NCI-H1436 treated with DMSO at 0.1 percent for 48 hours (cell line): Measurements from ENCODE around the gene ARHGAP1.

ENCODE experiments used
- DNase-seq: peaks from one replicate; lab custom pipeline; 2025; lab: John Stamatoyannopoulos, UW

Gene ARHGAP1

DNA sequence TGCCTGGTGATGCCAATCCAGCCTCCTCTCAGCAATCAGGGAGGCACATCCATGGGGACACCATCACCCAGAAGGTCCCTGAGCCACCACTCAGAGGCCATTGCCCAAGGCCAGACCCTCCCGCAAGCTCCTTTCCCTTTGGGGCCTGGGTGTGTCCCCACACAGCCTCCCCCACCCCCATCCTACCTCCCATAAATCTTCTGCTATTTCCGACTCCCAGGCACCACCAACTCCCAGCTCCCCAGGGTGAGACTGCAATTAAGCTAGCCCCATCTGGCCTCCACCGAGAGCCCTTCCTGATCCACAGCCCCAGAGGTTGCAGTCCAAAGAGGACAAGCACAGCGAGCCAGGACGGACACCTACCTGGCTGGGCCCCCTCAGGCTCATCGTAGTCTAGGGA is 6.3 kb downstream of the ARHGAP1 start:
- DNase-seq: no peak

- no peak for DNase-seq
Measured at GRCh38 chr11:46693597-46694012, 6.8 kb downstream of the ARHGAP1 start.

DNA sequence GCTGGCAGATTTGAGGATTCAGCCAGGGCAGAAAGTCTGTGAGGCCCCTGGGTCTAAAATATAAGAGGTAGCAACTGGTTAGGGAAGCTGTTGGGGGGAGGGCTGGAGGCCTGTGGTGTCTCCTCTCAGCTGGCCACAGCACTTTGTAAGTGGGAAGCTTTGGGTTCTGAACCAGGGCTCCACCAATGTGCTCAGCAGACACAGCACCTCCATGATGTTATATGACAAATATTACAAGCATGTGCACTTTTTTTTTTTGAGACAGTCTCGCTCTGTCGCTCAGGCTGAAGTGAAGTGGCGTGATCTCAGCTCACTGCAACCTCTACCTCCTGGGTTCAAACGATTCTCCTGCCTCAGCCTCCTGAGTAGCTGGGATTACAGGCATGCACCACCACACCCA is 8.0 kb downstream of the ARHGAP1 start:
- no peak for DNase-seq

DNA sequence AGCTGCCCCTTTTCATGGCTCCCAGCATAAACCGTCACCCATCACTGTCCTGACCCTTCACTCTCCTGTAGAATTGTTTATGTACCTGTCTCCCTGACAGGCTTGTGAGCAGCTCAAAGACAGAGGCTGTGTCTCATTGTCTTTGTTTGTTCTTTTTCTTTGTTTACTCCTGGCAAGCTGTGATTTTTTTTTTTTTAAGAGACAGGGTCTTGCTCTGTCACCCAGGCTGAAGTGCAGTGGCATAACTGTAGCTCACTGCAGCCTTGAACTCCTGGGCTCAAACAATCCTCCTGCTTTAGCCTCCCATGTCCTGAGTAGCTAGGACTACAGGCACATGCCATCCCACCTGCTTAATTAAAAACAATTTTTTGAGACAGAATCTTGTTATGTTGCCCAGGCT is 9.7 kb downstream of the ARHGAP1 start:
- no peak for DNase-seq

DNA sequence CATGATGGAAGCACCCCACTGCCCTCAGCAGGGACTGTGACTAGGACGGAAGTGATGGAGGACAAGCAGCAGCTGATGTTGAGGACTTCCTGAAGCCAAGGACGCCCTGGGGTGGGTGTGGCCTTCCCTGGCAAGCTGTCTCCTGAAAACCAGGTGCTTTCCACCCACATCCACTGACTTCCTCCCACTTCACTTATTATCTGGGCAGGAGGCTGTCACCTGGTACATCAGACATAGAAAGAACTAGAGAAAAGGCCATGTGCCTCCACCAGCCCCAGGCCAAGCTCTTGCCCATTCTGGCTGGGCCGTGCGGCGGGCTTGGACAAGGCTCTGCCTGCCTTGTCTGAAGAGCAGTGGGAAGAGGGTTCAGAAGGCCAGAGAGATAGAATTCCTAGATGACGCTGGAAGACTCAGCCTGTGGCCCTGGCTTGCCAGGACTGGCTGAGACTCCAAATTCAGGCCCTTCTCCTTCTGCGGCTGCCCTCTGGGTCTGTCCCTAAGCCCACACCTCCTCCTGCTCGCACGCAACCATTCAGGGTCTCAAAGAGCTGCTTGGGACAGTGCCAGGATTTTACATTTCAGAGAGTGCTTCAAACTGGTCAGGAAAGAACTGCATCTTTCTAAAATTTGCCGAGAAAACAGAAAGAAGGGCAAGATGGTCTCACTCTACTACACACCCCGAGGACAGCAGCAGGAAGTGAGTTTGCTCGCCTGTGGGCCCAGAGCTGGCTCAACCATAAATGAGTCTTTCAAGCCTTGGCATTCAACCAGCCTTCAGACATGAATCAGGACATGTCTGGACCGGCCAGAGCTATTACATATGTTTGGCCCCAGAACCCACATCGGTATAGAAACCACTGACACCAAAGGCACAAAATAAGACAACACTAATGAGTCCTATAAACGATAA is 13.3 kb downstream of the ARHGAP1 start:
- DNase-seq: no peak

DNA sequence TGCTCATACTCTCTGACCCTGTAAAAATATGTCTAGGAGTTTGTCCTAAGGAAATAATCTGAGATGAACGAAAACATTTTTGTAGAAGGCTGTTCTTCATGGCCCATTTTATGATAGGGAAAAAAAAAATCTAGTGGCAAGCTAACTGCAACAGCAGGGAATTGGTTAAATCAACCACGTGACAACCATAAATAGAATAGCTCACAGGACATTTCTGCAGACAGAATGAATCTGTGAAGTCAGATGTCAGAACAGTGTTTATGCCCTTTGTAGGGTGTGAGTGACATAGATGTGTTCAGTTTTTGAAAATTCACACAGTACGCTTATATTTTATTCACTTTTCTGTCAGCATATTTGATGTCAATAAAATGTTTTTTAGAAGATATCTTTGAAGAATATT is 16.1 kb downstream of the ARHGAP1 start:
- no peak for DNase-seq

- DNase-seq: no peak
Measured at GRCh38 chr11:46682773-46683752, 17.4 kb downstream of the ARHGAP1 start.

DNA sequence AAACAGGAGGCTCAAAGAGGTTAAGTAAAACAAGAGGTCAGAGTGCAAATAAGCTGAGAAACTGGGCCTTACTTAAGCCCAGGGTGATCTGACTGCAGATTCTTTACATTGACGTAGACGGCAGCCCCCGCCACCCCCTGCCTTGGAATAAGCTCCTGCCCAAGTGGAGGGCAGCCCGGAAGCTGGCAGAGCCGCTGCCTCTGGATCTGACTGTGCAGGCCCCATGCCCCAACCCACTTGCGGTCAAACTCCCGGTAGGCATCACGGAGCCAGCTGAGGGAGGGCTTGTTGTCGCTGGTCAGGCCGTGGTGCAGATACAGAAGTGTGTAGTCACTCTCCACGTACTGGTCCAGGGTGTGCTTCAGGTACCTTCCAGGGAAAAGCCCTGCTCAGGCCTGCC is 18.6 kb downstream of the ARHGAP1 start:
- no peak for DNase-seq

DNA sequence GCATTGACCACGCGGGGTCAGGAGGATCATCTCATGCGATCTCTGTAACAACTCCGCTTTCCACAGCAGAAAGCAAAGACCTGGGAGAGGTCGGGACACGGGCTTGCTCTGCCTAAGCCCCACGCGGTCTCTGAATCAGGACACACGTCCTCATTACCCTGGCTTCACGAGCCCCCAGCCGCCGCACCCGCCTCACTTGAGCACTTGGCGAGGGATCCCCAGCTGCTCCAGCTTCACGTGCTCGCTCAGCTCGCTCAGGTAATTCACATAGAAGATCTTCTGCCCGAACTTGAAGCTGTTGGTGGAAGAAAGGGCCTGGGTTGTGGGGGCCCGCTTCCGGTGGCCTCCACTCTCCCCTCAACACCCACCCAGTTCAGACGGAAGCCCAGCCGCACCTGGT is 19.6 kb downstream of the ARHGAP1 start:
- no peak for DNase-seq

- no peak for DNase-seq
Measured at GRCh38 chr11:46680164-46680760, 20.2 kb downstream of the ARHGAP1 start.

DNA sequence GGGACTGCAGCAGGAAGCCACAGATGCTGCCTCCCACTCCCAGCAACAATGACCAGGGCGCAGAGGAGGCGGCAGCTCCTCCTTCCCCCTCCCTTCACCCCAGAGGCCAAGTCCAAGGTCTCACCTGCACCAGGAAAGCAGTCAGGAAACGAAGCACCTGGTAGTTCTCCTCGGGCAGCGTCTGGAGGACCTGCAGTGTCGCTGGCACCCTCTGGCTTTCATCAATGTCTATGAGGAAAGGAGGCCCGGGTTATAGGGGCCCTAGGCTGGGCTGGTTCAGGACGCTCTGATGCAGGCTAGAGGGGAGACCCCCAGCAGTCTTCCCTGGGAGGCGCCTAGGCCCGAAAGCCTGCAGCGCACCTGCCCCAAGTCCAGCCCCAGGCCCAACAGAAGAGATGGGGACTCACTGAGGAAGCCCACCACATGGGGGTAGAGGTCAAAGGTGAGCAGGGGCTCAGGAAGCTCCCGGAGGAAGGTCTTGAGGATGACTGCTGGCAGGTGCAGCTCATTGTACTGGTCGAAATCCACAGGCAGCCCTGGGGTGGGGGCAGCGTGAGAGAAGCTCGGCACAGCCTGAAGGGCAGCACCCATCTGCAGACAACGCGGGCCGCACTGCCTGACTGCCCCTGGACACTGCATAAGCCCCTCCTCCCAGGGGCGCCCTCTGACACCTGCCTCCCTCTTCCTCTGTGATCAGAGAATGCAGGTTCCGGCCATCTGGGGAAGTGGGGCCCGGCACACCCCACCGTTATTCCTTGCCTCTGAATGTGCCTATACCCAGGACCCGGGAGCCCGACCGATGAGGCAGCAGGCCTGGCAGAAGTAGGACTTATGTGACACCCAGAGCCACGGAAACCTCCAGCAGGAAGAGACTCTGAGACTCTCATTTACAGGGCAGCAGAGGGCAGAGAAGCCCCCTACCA is 20.9 kb downstream of the ARHGAP1 start:
- DNase-seq: no peak

DNA sequence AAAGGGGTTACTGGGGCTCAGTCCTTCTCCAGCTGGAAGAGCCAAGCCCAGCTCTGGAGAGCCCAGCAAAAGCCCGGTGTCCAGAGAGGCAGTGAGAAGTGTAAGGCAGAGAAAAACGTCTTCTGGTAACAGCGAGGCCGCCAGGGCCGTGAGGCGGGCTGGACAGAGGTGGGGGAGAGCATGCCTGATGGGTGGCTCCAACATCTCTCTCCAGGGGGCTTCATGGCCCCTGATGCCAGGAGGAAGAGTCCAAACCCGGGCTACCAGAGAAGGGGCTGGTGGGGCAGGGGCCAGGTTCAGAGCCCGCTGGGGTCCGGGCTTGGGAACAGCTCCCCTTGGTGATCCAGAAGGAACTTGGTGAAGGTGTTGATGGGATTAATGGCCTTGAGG is 21.7 kb downstream of the ARHGAP1 start:
- DNase-seq: no peak

DNA sequence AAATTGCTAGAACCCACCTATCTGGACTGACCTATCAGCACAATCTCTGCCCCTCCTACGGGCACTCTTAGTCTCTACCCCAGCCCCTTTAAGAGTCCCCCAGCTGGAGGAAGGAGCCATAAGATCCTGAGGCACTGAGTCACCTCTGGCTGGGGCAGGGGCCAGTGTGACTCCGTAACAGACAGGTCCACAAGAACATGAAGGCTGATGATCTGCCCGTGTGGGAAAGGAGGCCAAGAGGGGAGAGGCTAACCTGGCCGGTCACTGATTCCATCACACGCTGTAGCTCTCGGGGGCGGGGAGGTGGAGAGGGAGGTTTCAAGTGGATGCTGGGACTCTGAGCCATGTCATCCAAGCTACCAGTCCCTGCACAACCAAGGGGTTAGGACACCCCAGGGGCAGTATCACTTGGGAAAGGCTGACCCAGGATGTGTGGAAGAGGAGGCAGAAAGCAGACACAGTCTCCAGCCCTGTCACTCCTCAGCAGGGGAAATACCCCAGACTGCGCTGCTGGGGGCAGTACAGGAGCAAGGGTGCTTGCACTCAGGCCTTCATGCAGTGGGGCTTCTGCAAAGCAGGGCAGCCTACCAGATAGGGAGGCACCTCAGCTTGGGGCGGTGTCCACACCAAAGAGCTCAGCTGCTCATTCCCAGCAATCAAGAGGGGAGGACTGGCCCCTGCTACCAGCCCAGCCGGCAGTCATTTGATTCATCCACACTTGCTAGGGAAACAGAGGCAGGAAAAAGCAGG is 22.3 kb downstream of the ARHGAP1 start:
- DNase-seq: no peak

DNA sequence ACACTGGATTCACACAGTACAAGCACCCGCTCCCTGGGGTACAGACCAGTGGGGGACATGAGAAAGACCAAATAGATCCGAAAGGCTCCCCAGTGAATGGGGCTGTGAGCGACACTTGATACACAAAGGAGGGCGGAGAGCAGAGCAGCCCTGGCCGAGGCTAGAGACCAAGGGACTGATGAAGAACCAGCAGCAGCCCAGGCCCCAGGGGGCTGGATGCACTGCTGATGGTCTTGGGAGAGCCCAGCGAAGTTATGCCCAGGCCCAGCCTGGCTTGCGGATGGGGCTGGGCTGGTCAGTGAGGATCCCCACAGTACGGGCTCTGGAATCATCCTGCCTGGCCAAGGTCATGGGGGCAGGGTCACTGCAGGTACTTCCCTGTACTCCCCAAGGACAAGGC is 23.2 kb downstream of the ARHGAP1 start:
- no peak for DNase-seq

DNA sequence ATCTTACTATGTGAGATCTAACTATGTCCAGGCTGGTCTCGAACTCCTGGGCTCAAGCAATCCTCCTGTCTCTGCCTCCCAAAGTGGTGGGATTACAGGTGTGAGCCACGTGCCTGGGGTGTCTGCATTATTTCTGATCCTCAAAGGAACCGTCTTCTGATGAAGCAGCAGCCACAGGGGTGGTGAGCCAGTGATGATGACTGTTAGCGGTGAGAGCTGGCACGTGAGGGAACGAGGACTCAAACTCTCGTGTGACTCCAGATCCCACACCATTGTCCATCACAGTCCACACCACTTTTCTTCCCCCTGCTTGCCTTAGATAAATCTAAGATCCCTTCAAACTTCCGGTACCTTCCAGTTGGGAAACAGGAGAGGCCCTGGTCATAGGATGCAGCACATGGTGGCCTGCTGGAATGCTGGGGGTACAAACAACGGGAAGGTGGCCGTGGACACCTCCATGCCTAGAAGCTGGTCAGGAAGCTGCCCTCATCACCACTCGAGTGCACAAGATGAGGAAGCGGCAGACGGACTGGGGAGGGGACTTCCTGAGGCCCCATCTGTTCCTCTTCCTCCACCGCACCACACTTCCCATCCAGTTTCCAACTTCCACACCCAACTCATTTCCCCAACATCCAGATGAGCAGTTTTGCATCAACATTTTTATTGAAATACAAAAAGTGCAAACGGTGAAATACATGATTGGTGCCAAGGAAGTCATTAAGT is 23.8 kb downstream of the ARHGAP1 start:
- DNase-seq: no peak

- DNase-seq: no peak
Measured at GRCh38 chr11:46675949-46676348, 24.5 kb downstream of the ARHGAP1 start.

GRCh38 chr11:46675288-46675851 is 25.0 kb downstream of the ARHGAP1 start:
- DNase-seq: no peak

DNA sequence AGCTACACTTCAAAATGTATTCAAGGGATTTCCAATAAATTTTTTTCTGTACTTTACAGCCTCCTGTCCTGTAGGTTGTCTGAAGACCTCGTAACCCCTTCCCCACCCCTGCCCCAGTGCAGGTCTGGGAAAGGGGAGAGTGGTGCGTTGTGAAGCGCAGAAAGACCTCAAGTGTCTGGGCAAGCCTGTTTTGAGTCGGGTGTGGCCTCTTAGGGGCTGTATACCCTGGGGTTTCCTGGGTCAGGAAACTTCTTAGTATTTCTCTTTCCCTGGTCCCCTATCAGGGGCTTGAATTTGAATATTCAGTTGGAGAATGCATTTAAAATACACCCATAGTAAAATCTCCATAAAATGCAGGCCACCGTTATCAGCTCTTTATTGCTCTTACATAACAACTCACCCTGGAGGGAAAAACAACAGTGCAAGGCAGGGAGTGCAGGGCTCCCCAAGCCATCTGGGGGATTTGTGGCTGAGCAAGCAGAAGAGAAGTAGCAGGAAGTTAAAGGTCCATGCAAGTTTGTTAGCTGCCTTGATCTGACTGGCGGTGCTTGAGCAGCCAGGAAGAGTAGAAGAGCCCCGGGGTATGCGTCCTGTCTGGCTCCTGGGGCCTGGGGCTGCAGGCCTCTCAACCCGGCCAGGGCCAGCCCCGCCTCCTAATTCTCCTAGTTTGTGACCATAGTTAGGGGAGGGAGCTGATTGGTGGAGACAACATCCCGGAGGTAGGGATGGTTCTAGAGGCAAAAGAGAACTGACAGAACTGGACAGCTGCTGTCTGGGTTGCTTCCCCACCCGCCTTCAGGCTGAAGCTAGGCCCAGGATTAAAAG is 25.7 kb downstream of the ARHGAP1 start:
- no peak for DNase-seq
